Ureter (tissue), 1 donor: ENCODE measurements around the gene LHPP. TPM values are rescaled to one million over a fixed set of nuclear protein-coding genes. Genes with fewer than 3 reads are reported as not detected.

ENCODE experiments used
- DNase-seq: peaks from one replicate; pipeline ENCODE4 v3.0.0-alpha.2; 2020; ENCODE audit warnings: low spot score
- total RNA-seq: library from RNA; stranded (reverse); gene quantifications from one replicate; pipeline ENCODE4 v1.2.4, GENCODE V29; 2023
- donor health status: DM: yes; HTN: yes; CAD: no.

The LHPP gene
- total RNA-seq, 1 donor from 2014 or later, result 37.9 TPM

GRCh38 chr10:124656541-124656940 is 194.9 kb downstream of the LHPP start:
- no peak for DNase-seq

- no peak for DNase-seq
Observed at GRCh38 chr10:124657806-124658205, 196.2 kb downstream of the LHPP start.

- DNase-seq, result no peak
Observed at GRCh38 chr10:124658591-124659242, 197.1 kb downstream of the LHPP start.

- DNase-seq, result no peak
Observed at GRCh38 chr10:124659380-124659779, 197.8 kb downstream of the LHPP start.

- no peak for DNase-seq
Observed at GRCh38 chr10:124660404-124661125, 198.9 kb downstream of the LHPP start.

- DNase-seq, result no peak
Observed at GRCh38 chr10:124661660-124662180, 200.1 kb downstream of the LHPP start.

- DNase-seq, result no peak
Observed at GRCh38 chr10:124663228-124663627, 201.6 kb downstream of the LHPP start.

Other genes starting within 250 kb of the LHPP start
- 50.4 TPM for gene OAT, start 42.9 kb upstream of the LHPP start, total RNA-seq
- gene NKX1-2, start 11.8 kb upstream of the LHPP start, total RNA-seq, result not detected